Thoracic aorta (tissue), 2 donors: ENCODE measurements around the gene MEIS2. TPM values are rescaled to one million over a fixed set of nuclear protein-coding genes. Genes with fewer than 3 reads are reported as not detected.
A peak's percentile ranks its signal among the peaks of the same experiment; 100 is the strongest.

ENCODE experiments used
- ATAC-seq: fragments of 150-250 bp; one replicate; pipeline ENCODE4 v1.8.0; 2017; ENCODE audit warnings: low read depth; ENCODE audit not compliant: insufficient number of reproducible peaks, low FRiP score
- DNase-seq: peaks from one replicate; pipeline ENCODE4 v3.0.0-alpha.2; 2020; ENCODE audit warnings: low spot score
- H3K27ac ChIP-seq, 2 donors: fragments of 200-600 bp; sonication (generic); 1 replicate in 1 of 2; 2 replicates in 1 of 2; pipeline ENCODE4 v1.5.1; 2016; ENCODE audit warnings: mild to moderate bottlenecking in 2 of 2, moderate library complexity in 2 of 2
- H3K27me3 ChIP-seq: fragments of 200-600 bp; sonication (generic); replicated peaks from 2 replicates; pipeline ENCODE4 v1.6.0; 2016; ENCODE audit warnings: mild to moderate bottlenecking; ENCODE audit not compliant: insufficient read depth
- H3K36me3 ChIP-seq: fragments of 200-600 bp; sonication (generic); one replicate; pipeline ENCODE4 v1.5.1; 2016
- H3K4me1 ChIP-seq, 2 donors: fragments of 200-600 bp; sonication (generic); 1 replicate in 1 of 2; 2 replicates in 1 of 2; pipeline versions ENCODE4 v1.5.1 to v1.6.0; 2016; ENCODE audit warnings: low read depth in 2 of 2, mild to moderate bottlenecking in 1 of 2; ENCODE audit not compliant: control insufficient read depth in 1 of 2
- H3K4me3 ChIP-seq: fragments of 200-600 bp; sonication (generic); 2 replicates; pipeline ENCODE4 v1.5.1; 2016; ENCODE audit warnings: mild to moderate bottlenecking
- H3K9me3 ChIP-seq: fragments of 200-600 bp; sonication (generic); 2 replicates; pipeline ENCODE4 v1.5.1; 2016
- total RNA-seq, 2 donors: library from RNA; depleted of rRNA; stranded (reverse); fragments of >200 nt; gene quantifications; one replicate each; pipeline versions ENCODE4 v1.1.0 to v1.2.3, GENCODE V29; 2016
- TF ChIP-seq, protein P1 (sequence below): fragments of 200-600 bp; sonication (generic); IDR thresholded peaks from one replicate; pipeline ENCODE4 v1.5.1; 2019; ENCODE audit warnings: antibody characterized with exemption

MEIS2 gene
- total RNA-seq, 2 donors from 2014 or later = 46.4 to 57.2 TPM

DNA sequence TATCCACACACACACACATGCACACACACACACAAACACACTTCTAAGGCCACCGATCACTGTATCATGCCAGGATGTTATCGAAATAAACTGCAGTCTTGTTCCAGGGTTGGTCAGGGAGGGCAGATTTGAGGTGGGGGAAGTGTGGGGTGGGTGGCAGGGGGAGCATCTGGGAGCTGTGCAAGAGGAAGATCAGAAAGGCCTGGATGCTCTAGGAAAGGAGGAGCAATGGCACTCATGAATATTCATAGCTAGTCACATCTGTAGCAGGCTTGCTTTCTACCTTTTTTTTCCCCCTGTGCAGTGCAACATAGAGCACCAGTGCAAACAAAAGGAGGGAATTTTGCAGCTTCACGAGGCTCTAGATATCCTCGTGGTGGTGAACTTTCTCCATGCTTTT lies 84.9 kb downstream of the MEIS2 start:
- Histone ChIP-seq H3K27ac (peak overlapping the region; percentile 61 to 71), H3K9me3 (no peaks in the 10 kb centered on the region), H3K4me1 (peaks cover 6 to 33% of the 10 kb centered on the region in 2 donors), H3K36me3 (no peaks in the 10 kb centered on the region), H3K4me3 (peak overlapping the region; percentile 61), H3K27me3 (no peaks in the 10 kb centered on the region)
- ATAC-seq (no peak), DNase-seq (no peak)
- TF ChIP-seq, protein P1, sequence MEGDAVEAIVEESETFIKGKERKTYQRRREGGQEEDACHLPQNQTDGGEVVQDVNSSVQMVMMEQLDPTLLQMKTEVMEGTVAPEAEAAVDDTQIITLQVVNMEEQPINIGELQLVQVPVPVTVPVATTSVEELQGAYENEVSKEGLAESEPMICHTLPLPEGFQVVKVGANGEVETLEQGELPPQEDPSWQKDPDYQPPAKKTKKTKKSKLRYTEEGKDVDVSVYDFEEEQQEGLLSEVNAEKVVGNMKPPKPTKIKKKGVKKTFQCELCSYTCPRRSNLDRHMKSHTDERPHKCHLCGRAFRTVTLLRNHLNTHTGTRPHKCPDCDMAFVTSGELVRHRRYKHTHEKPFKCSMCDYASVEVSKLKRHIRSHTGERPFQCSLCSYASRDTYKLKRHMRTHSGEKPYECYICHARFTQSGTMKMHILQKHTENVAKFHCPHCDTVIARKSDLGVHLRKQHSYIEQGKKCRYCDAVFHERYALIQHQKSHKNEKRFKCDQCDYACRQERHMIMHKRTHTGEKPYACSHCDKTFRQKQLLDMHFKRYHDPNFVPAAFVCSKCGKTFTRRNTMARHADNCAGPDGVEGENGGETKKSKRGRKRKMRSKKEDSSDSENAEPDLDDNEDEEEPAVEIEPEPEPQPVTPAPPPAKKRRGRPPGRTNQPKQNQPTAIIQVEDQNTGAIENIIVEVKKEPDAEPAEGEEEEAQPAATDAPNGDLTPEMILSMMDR = no peak

DNA sequence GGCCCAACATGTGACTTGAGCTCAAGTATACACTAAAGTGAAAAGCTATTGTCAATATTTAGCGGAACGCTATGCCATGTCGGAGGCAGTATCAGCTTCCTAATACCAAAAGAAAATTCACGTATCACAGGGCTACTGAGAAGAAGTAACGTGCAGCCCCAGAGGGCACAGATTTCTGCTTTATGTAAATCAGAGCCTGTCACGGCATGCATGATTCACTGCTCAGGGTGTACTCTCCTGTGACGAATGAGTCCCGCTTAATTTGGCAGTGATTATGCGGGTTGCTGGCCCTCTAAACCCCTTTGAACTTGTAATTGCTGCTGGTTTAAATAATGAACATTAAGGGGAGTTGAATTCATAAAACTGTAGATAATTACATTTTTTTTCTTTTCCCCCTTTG lies 85.3 kb downstream of the MEIS2 start:
- peak; percentile 70 for ATAC-seq
- peak overlapping the region; percentile 61 for H3K4me3 ChIP-seq

DNA sequence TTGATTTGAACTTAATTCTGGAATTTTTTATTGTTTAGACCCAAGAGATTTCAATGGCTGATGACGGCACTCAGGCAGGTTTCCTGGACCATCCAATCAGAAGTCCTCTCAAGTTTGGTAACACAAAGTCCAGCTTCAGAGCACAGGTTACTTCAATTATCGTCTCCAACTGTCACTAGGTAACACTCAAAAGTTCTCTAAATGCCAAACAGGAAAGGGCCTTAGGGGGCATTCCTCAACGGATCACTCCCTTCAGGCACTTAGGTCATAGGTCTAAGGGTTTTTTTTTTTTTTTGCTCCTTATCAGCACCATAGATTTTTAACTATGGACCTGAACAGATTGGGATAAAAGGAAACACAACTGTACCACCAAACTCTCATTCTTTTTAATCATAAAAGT lies 85.8 kb downstream of the MEIS2 start:
- Histone ChIP-seq H3K36me3 (no peaks in the 10 kb centered on the region), H3K27ac (peak overlapping the region; percentile 61 to 71), H3K4me3 (peak overlapping the region; percentile 61), H3K9me3 (no peaks in the 10 kb centered on the region), H3K4me1 (peaks cover 6 to 24% of the 10 kb centered on the region in 2 donors), H3K27me3 (no peaks in the 10 kb centered on the region)
- DNase-seq = no peak
- TF ChIP-seq, protein P1 = no peak
- no peak for ATAC-seq

More for the DNA sequence above, 85.3 kb downstream of the MEIS2 start:
- peaks cover 6 to 29% of the 10 kb centered on the region in 2 donors for H3K4me1 ChIP-seq
- H3K36me3 ChIP-seq = no peaks in the 10 kb centered on the region
- H3K27ac ChIP-seq = peak overlapping the region; percentile 61 to 71
- no peaks in the 10 kb centered on the region for H3K27me3 ChIP-seq
- TF ChIP-seq, protein P1 = no peak
- peak; percentile 19 for DNase-seq
- H3K9me3 ChIP-seq = no peaks in the 10 kb centered on the region

DNA sequence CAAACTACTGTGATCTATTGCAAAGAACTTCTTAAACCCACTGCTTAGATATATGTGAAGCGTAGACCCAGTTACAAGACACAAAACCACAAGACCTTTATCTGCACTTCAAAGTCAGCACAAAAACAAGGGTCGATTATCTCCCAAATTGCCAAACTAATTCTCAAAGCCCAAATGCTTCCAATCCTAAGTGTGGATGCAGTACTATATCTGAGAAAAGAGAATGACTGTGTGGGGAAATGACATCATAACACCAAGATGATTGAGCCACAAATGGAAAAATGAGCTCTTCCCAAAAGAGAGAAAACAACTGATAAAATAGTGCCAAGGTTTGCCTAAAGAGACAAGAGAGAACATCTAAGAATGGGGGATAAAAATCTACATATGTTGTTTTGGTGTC lies 86.2 kb downstream of the MEIS2 start:
- TF ChIP-seq, protein P1 = no peak
- DNase-seq (no peak), ATAC-seq (no peak)
- Histone ChIP-seq H3K27ac (peak overlapping the region in 1 of 2 donors; percentile 71), H3K9me3 (no peaks in the 10 kb centered on the region), H3K36me3 (no peaks in the 10 kb centered on the region), H3K27me3 (no peaks in the 10 kb centered on the region), H3K4me1 (peaks cover 6 to 20% of the 10 kb centered on the region in 2 donors), H3K4me3 (no peak overlapping the region)

DNA sequence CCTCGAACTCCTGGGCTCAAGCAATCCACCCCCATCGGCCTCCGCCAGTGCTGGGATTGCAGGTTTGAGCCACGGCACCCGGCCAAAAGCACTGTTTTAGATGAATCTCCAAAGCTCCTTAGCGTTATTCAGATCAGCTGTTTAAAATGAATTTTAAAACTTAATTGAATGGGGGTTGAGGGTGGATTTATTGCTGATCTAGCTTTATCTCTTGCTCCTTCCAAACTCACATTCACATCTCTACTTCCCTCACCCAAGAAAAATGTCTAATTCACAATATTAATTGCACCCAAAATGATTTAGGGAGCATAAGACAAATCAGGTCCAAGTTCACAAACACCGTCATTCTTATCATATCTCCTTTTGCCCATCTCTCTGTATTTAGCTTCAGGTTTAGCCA lies 89.8 kb downstream of the MEIS2 start:
- peaks cover 5 to 11% of the 10 kb centered on the region in 2 donors for H3K4me1 ChIP-seq
- TF ChIP-seq, protein P1 = no peak
- no peaks in the 10 kb centered on the region for H3K36me3 ChIP-seq
- H3K27me3 ChIP-seq = no peaks in the 10 kb centered on the region
- H3K4me3 ChIP-seq = no peak overlapping the region
- DNase-seq (no peak), ATAC-seq (no peak)
- no peaks in the 10 kb centered on the region for H3K9me3 ChIP-seq
- no peak overlapping the region for H3K27ac ChIP-seq
